OCI-LY7 (cell line): ENCODE data around the gene FUT8. TPM values are rescaled to one million over a fixed set of nuclear protein-coding genes. Genes with fewer than 3 reads are reported as not detected.
A peak's percentile ranks its signal among the peaks of the same experiment; 100 is the strongest.

Experiments used
- BruUV-seq: library from RNA; stranded (reverse); fragments of 400-500 nt; replicated peaks from 2 replicates; lab custom pipeline; 2021; lab: Mats Ljungman, UMichigan
- CTCF ChIA-PET: fragments of 300-600 bp; sonication (Branson Sonifier 250); formaldehyde crosslinking; loops from one replicate; lab custom pipeline; 2022; ENCODE audit warnings: antibody characterized with exemption; ENCODE audit not compliant: unreplicated experiment; lab: Charles Lee
- POLR2A ChIA-PET: fragments of 300-600 bp; sonication (Branson Sonifier 250); formaldehyde crosslinking; loops from one replicate; lab custom pipeline; 2022; ENCODE audit warnings: antibody characterized with exemption; lab: Charles Lee
- DNase-seq: peaks from one replicate; pipeline ENCODE4 v3.0.0-alpha.2; 2015; ENCODE audit warnings: low spot score
- H2AFZ ChIP-seq: fragments of 200-600 bp; sonication (generic), shearing (Covaris generic); 2 replicates; pipeline ENCODE4 v1.6.1; 2014; ENCODE audit warnings: mild to moderate bottlenecking, antibody characterized with exemption, low read length, moderate library complexity
- H3K27ac ChIP-seq: fragments of 200-600 bp; sonication (generic); 2 replicates; pipeline ENCODE4 v1.5.1; 2014; ENCODE audit warnings: mixed run types, low read depth, mild to moderate bottlenecking, moderate library complexity, low read length, inconsistent platforms; ENCODE audit not compliant: poor library complexity, severe bottlenecking
- H3K36me3 ChIP-seq: fragments of 200-600 bp; sonication (generic); 2 replicates; pipeline ENCODE4 v1.6.1; 2014; ENCODE audit warnings: mild to moderate bottlenecking, antibody characterized with exemption, low read length, moderate library complexity, mixed read lengths; ENCODE audit not compliant: insufficient read depth
- H3K4me1 ChIP-seq: fragments of 200-600 bp; sonication (generic); 2 replicates; pipeline ENCODE4 v1.5.1; 2014; ENCODE audit warnings: mild to moderate bottlenecking, low read length; ENCODE audit not compliant: insufficient read depth, poor library complexity, severe bottlenecking
- H3K4me2 ChIP-seq: fragments of 200-600 bp; sonication (generic); 2 replicates; pipeline ENCODE4 v1.6.1; 2014; ENCODE audit warnings: mild to moderate bottlenecking, low read length
- H3K4me3 ChIP-seq: fragments of 200-600 bp; sonication (generic); 2 replicates; pipeline ENCODE4 v1.5.1; 2014; ENCODE audit warnings: mild to moderate bottlenecking, low read depth, low read length; ENCODE audit not compliant: poor library complexity, severe bottlenecking
- H3K79me2 ChIP-seq: fragments of 200-600 bp; sonication (generic); 2 replicates; pipeline ENCODE4 v1.6.1; 2016; ENCODE audit warnings: low read depth, mild to moderate bottlenecking, low read length, moderate library complexity, mixed read lengths; ENCODE audit not compliant: insufficient read depth
- H3K9me2 ChIP-seq: fragments of 200-600 bp; sonication (generic); 2 replicates; pipeline ENCODE4 v1.6.1; 2016; ENCODE audit warnings: mild to moderate bottlenecking, low read length, mixed read lengths; ENCODE audit not compliant: insufficient read depth
- H3K9me3 ChIP-seq: fragments of 200-600 bp; sonication (generic); 2 replicates; pipeline ENCODE4 v1.6.1; 2014; ENCODE audit warnings: mild to moderate bottlenecking, mixed run types, low read length, mixed read lengths
- H4K20me1 ChIP-seq: fragments of 200-600 bp; sonication (generic); 2 replicates; pipeline ENCODE4 v1.6.1; 2014; ENCODE audit warnings: mild to moderate bottlenecking, antibody characterized with exemption, low read length, moderate library complexity, mixed read lengths; ENCODE audit not compliant: insufficient read depth
- EZH2phosphoT487 ChIP-seq: fragments of 200-600 bp; sonication (generic); IDR thresholded peaks from 2 replicates; pipeline ENCODE4 v1.6.1; 2018; ENCODE audit warnings: low read depth, borderline replicate concordance, mild to moderate bottlenecking, mixed run types, antibody characterized with exemption, low read length, moderate library complexity, mixed read lengths
- intact Hi-C: fragments of 100-400 bp; cut with micrococcal nuclease; formaldehyde crosslinking; loops from one replicate; pipeline ENCODE4 v1.10.0; 2022; ENCODE audit not compliant: unreplicated experiment
- total RNA-seq, 2 experiments: library from RNA; depleted of rRNA in 1 of 2; stranded (reverse); fragments of >200 nt in 1 of 2; shearing (Covaris generic) in 1 of 2; gene quantifications; 2 replicates each; pipeline ENCODE4 v1.2.3, GENCODE V29; 2014 to 2022
- TF ChIP-seq, protein P1 (sequence below): fragments of 200-600 bp; sonication (generic); conservative IDR thresholded peaks from 2 replicates; pipeline ENCODE4 v1.5.1; 2014; ENCODE audit warnings: mild to moderate bottlenecking, antibody characterized with exemption, low read length, moderate library complexity, mixed read lengths

Gene FUT8
- total RNA-seq, 2 experiments from 2014 or later: 90.3 to 174 TPM

DNA sequence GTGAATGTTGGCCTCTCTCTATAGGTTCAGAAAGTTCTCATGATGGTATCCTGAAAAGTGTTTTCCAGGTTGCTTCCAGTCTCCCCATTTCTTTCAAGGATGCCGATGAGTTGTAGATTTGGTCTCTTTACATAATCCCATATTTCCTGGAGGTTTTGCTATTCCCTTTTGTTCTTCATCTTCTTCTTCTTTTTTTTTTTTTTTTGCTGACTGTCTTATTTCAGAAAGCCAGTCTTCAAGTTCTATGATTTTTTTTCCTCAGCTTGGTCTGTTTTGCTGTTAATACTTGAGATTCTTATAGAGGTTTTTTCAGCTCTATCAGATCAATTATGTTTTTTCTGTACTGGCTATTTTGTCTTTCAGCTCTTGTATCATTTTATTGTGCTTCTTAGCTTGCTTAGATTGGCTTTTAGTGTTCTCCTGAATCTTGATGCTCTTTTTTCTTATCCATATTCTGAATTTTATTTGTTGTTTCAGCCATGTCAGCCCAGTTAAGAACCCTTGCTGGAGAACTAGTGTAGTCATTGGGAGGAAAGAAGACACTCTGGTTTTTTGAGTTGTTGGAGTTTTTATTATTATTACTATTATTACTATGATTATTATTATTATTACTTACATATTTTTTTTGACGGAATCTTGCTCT lies 124.4 kb downstream of the FUT8 start:
- intact Hi-C loops: no loop called here
- peaks cover 100% of the 10 kb centered on the region for H3K79me2 ChIP-seq

DNA sequence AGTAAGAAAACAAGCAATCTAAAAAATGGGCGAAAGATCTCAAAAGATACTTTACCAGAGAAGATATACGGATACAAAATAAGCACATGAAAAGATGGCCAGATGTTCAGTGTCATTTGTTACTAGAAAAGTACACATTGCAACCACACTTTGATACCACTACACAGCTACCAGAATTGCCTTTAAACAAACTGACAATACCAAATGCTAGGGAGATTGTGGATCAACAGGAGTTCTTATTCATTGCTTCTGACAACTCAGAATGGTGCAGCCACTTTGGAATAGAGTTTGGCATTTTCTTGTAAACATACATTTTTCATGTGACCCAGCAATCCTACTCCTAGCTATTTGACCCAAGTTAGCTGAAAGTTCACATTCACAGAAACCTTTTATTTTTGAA lies 136.3 kb downstream of the FUT8 start:
- 0 out of 2 replicates have a peak, but pooled peaks cover 4% of the 10 kb centered on the region for H3K9me3 ChIP-seq
- no peak overlapping the region for H2AFZ ChIP-seq
- POLR2A ChIA-PET: interaction anchor here (1.5 kb wide), 1 partner anchor 8 kb away, joined by 3 read pairs; no protein-coding TSS in a partner anchor
- H3K36me3 ChIP-seq: peaks cover 7% of the 10 kb centered on the region
- H3K4me2 ChIP-seq: no peak overlapping the region
- no peak for DNase-seq
- H3K27ac ChIP-seq: no peak overlapping the region
- H4K20me1 ChIP-seq: no peaks in the 10 kb centered on the region
- intact Hi-C loops: no loop called here
- CTCF ChIA-PET: no interaction called here
- no peaks in the 10 kb centered on the region for H3K9me2 ChIP-seq
- peaks cover 100% of the 10 kb centered on the region for H3K79me2 ChIP-seq
- no TSS peak for BruUV-seq
- peaks cover 22% of the 10 kb centered on the region for H3K4me1 ChIP-seq
- no peak overlapping the region for H3K4me3 ChIP-seq
- TF ChIP-seq, protein P1, sequence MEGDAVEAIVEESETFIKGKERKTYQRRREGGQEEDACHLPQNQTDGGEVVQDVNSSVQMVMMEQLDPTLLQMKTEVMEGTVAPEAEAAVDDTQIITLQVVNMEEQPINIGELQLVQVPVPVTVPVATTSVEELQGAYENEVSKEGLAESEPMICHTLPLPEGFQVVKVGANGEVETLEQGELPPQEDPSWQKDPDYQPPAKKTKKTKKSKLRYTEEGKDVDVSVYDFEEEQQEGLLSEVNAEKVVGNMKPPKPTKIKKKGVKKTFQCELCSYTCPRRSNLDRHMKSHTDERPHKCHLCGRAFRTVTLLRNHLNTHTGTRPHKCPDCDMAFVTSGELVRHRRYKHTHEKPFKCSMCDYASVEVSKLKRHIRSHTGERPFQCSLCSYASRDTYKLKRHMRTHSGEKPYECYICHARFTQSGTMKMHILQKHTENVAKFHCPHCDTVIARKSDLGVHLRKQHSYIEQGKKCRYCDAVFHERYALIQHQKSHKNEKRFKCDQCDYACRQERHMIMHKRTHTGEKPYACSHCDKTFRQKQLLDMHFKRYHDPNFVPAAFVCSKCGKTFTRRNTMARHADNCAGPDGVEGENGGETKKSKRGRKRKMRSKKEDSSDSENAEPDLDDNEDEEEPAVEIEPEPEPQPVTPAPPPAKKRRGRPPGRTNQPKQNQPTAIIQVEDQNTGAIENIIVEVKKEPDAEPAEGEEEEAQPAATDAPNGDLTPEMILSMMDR: no peak
- TF ChIP-seq EZH2phosphoT487: no peak

More for the DNA sequence above, 124.4 kb downstream of the FUT8 start:
- Histone ChIP-seq H3K9me2 (no peaks in the 10 kb centered on the region), H3K9me3 (peaks cover 21% of the 10 kb centered on the region; the same call in 1 of the 2 replicates), H3K4me3 (no peak overlapping the region), H3K4me1 (no peaks in the 10 kb centered on the region), H2AFZ (no peak overlapping the region), H3K27ac (no peak overlapping the region), H3K36me3 (peaks cover 39% of the 10 kb centered on the region), H3K4me2 (no peak overlapping the region), H4K20me1 (peaks cover 3% of the 10 kb centered on the region; the same call in 1 of the 2 replicates)
- CTCF ChIA-PET: no interaction called here
- BruUV-seq: no TSS peak
- DNase-seq: no peak
- no peak for TF ChIP-seq EZH2phosphoT487
- TF ChIP-seq, protein P1: no peak
- POLR2A ChIA-PET: no interaction called here

DNA sequence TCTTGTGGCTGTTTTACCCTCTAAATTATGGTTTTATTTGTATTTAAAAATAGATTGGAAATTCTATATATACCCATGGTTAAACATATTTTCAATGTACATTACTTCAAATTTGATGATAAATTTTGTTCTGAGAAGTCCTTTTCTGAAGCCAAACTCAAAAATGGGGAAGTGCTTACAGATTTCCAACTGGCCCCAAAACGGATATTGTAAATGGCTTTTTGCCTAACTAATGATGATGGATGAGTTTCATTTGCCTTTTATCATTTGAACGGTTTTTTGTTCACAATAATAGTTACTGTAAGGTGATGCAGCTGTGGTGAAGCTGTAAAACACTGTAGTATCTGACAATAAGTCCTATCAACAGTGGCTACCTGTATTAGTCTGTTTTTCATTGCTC lies 136.9 kb downstream of the FUT8 start:
- H3K9me3 ChIP-seq: 0 out of 2 replicates have a peak, but pooled peaks cover 4% of the 10 kb centered on the region

More for the DNA sequence above, 136.9 kb downstream of the FUT8 start:
- no peak overlapping the region for H3K4me3 ChIP-seq
- TF ChIP-seq, protein P1: no peak
- no peak for TF ChIP-seq EZH2phosphoT487
- peaks cover 7% of the 10 kb centered on the region for H3K36me3 ChIP-seq
- ChIA-PET CTCF (no interaction called here), POLR2A (interaction anchor here (0.9 to 1.5 kb wide), 2 partner anchors 9 to 11 kb away, joined by 3 to 4 read pairs; no protein-coding TSS in a partner anchor)
- intact Hi-C loops: no loop called here
- H3K79me2 ChIP-seq: peaks cover 100% of the 10 kb centered on the region
- H3K4me1 ChIP-seq: peaks cover 23% of the 10 kb centered on the region
- H3K4me2 ChIP-seq: no peak overlapping the region; the same call in 1 of the 2 replicates
- peak; percentile 25 for DNase-seq
- no TSS peak for BruUV-seq
- no peak overlapping the region for H2AFZ ChIP-seq
- H4K20me1 ChIP-seq: no peaks in the 10 kb centered on the region; the same call in 1 of the 2 replicates
- H3K27ac ChIP-seq: no peak overlapping the region
- H3K9me2 ChIP-seq: no peaks in the 10 kb centered on the region
